Pulmonary artery endothelial cell (primary cell): ENCODE measurements around the gene PJVK. TPM values are rescaled to one million over a fixed set of nuclear protein-coding genes. Genes with fewer than 3 reads are reported as not detected.
"Not testable (repeated sequence)": the region's sequence is repeated elsewhere in the genome, so short reads cannot be mapped to it uniquely, and the experiment has no call there.

Source experiments
- DNase-seq: peaks from one replicate; pipeline ENCODE4 v3.0.0-alpha.2; 2011; ENCODE audit warnings: low read depth, low spot score
- total RNA-seq: library from RNA; depleted of rRNA; stranded (reverse); fragments of >200 nt; gene quantifications from 2 replicates; pipeline ENCODE4 v1.2.3, GENCODE V29; 2014

The PJVK gene
- total RNA-seq, 1 donor from 2014 or later, result 1.3 TPM

GRCh38 chr2:178429336-178429735, 21.8 kb upstream of the PJVK start:
- DNase-seq, result no peak

GRCh38 chr2:178436662-178437061, 14.5 kb upstream of the PJVK start:
- no peak for DNase-seq

DNA sequence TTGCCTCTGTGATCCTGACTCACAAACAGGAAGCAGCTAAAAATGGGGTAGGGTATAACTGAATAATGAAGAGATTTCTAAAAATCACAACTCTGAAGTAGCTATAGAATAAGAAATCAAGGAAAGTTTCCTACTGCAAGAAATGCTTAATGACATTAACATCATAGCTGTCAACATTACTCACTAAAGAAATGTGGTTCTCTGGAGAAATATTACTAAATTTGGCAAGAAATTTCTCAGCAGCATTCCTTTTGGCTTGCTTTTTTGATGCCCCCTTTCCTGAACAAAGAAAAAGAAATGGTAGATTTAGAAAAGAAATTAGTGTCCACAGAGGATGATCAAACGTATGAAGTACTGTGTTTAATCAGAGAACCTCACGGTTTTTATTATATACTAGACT, 9.8 kb upstream of the PJVK start:
- no peak for DNase-seq

GRCh38 chr2:178448968-178449661, 2.1 kb upstream of the PJVK start:
- no peak for DNase-seq

- no peak for DNase-seq
Observed at GRCh38 chr2:178449700-178450523, 1.3 kb upstream of the PJVK start.

GRCh38 chr2:178450524-178450773, 729 bp upstream of the PJVK start:
- DNase-seq, result no peak

- DNase-seq, result no peak
Observed at GRCh38 chr2:178452334-178452733, 1.2 kb downstream of the PJVK start.

DNA sequence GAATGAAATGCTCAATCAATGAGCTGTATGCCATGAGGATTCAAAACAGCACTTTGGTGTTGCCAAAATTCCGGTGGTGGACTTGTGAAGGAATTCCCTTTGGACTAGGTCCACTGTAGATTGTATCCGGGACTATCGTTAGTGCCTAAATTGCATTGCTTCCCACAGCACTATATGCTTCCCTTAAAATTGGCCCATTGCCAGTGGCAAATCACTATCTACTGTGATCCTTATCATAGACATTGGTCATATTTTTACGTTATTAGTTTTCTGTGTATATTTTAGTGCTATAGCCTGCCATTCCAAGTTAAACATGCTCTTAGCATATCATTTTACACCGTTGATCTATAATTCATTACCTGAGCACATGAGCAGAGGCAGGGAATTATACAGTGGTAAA, 1.7 kb downstream of the PJVK start:
- no peak for DNase-seq

DNA sequence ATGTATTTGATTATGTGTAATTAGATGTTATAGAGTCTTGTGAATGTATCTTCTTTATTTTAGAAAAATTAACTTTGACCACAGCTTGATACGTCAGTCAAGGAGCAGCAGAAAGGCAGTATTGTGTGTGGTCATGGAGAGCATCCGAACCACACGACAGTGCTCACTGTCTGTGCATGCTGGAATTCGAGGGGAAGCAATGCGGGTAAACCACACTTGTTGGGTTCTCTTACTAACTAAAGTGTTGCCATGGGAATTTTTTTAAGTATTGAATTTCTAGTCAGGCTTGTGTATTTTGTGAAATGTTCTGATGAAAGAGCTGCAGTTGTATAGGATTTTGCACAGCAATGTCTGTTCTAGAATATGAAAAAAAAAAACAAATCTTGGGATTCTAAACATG, 4.8 kb downstream of the PJVK start:
- no peak for DNase-seq

DNA sequence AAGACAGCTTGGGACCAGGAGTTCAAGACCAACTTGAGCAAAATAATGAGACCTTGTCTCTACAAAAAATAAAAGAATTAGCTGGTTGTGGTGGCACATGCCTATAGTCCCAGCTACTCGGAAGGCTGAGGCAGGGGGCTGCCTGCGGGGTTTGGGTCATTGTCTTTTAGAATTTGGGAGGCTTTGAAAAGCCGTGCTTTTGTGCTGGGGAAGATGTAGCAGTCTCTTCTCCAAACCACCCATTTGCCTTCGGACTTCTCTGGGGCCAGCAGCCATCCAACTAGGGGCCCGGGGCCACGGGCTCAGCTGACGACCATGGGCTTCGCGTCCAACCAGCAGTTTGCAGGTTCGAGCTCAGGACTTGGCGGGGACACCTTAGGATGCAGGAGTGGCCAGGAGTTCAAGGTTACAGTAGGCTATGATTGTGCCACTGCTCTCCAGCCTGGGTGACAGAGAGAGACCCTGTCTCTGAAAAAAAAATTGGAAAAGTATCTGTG, 6.3 kb downstream of the PJVK start:
- DNase-seq, result no peak

DNA sequence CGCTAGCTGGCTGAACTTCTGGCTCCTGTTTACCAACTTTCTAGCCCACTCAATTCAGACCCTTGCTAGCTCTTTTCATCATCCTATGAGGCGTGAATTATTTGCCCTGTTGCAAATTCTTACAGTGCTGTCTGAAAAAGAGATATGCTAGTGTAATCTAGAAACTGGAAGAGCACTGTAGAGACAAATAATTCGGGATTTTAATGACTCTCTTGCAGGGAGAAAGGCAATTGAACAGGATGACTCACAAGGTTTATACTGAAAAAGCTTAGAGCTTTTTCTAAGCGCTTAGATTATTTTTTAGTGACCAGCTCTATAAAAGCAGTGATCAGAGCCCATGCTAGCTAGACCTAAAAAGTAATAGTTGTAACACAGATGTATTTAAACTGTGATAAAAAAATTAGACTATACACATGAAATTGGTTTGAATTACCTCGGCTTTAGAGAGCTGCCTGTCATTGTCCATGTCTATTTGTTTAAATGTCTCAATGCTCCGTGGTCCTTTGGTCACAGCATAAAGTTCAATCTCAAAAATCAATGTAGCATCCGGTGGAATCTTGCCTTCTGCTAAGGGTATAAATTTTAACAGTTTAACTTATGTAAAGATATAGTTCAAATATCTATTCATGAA, 18.2 kb downstream of the PJVK start:
- DNase-seq, result no peak

DNA sequence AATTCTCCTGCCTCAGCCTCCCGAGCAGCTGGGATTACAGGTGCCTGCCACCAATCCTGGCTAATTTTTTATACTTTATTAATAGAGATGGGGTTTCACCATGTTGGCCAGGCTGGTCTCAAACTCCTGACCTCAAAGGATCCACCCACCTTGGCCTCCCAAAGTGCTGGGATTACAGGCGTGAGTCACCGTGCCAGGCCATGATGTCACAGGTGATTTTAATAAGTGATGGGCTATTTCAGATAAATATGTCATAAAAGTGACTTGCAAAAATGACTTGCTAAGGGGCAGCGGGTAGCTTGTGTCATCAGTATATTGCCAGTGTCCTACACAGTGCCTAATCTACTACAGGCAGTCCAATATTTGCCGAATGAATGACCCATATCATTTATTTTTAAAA, 20.1 kb downstream of the PJVK start:
- not testable (repeated sequence) for DNase-seq

DNA sequence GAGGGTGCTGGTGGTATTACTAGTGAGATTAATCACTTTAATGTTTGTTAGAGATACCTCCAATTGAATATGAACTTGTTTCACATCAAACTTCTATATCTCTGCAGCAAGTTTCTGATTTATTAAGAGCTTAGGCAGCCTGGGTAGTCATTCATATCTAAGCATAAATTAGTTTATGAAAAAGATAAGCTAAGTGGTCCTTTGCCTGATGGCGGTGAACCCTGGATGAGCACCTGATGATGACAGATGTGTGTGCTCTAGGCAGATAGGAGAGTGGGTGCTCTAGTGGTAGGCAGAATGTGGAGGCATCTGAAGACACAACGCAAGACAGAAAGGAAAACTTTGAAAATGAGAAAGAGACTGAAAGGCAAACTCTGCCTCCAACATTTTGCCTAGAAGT, 22.2 kb downstream of the PJVK start:
- DNase-seq, result no peak

GRCh38 chr2:178473931-178474330, 22.8 kb downstream of the PJVK start:
- no peak for DNase-seq

GRCh38 chr2:178474560-178474959, 23.4 kb downstream of the PJVK start:
- no peak for DNase-seq

GRCh38 chr2:178476477-178476876, 25.3 kb downstream of the PJVK start:
- no peak for DNase-seq

- DNase-seq, result no peak
Observed at GRCh38 chr2:178477443-178478129, 26.4 kb downstream of the PJVK start.

DNA sequence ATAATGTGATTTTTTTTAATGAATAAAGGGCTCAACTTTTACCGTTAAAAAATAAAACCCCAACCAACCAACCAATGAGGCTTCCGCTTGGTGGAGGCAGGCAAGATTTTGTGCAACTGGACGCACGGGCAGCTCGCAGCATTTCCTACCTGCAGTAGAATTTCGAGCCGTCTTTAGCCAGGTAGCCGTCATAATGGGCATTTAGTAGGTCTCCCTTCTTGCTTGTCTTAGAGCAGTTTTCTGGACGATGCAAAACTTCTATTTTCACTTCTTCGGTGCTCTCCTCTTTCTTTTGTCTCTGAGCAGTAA, 26.9 kb downstream of the PJVK start:
- DNase-seq, result no peak

GRCh38 chr2:178478439-178479274, 27.5 kb downstream of the PJVK start, which contains the start of gene FKBP7:
FKBP7 (minus strand) TSS chr2:178478600; CDS start chr2:178478499, 101 bp downstream.
- no peak for DNase-seq

DNA sequence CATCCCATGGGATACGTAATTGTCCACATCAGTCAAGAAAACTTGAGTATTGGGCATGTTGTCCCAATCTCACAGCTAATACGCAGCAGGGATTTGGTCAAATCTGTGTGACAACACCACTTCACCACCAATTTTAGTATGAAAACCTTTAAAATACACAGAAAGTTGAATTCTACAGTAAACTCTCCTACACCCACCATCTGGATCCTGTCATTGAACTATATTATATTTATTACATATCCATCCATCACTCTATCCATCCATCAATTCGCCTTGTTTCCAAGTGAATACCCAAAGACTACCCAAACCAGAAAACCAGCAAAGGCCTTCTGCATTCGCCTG, 28.1 kb downstream of the PJVK start:
- no peak for DNase-seq

GRCh38 chr2:178479758-178480226, 28.6 kb downstream of the PJVK start:
- no peak for DNase-seq
